Loucy (cell line): ENCODE results near the gene ARHGAP22.

Experiments
- H2AFZ ChIP-seq: fragments of 200-600 bp; sonication (generic); 2 replicates; pipeline ENCODE4 v1.6.0; 2016; ENCODE audit warnings: antibody characterized with exemption, mild to moderate bottlenecking, low read length, moderate library complexity
- H3F3A ChIP-seq: fragments of 200-600 bp; 2 replicates; pipeline ENCODE4 v1.6.0; 2016; ENCODE audit warnings: antibody characterized with exemption, low read depth, mild to moderate bottlenecking
- H3K27me3 ChIP-seq: fragments of 200-600 bp; sonication (generic); 2 replicates; pipeline ENCODE4 v1.6.1; 2014; ENCODE audit warnings: low read length, mild to moderate bottlenecking; ENCODE audit not compliant: insufficient read depth, poor library complexity, severe bottlenecking
- H3K36me3 ChIP-seq: fragments of 200-600 bp; sonication (generic); 2 replicates; pipeline ENCODE4 v1.6.1; 2016; ENCODE audit warnings: low read length; ENCODE audit not compliant: insufficient read depth
- H3K4me1 ChIP-seq: fragments of 200-600 bp; sonication (generic); 2 replicates; pipeline ENCODE4 v1.5.1; 2014; ENCODE audit warnings: low read length, mild to moderate bottlenecking; ENCODE audit not compliant: insufficient read depth, poor library complexity, severe bottlenecking
- H3K4me2 ChIP-seq: fragments of 200-600 bp; sonication (generic); 2 replicates; pipeline ENCODE4 v1.6.0; 2014; ENCODE audit warnings: antibody characterized with exemption, low read length, low read depth, mild to moderate bottlenecking; ENCODE audit not compliant: poor library complexity, severe bottlenecking
- H3K4me3 ChIP-seq: fragments of 200-600 bp; sonication (generic); 2 replicates; pipeline ENCODE4 v1.5.1; 2014; ENCODE audit warnings: low read length, mild to moderate bottlenecking, mixed read lengths; ENCODE audit not compliant: poor library complexity, severe bottlenecking
- H3K79me2 ChIP-seq: fragments of 200-600 bp; sonication (generic); 2 replicates; pipeline ENCODE4 v1.6.1; 2014; ENCODE audit warnings: low read length; ENCODE audit not compliant: insufficient read depth
- H3K9ac ChIP-seq: fragments of 200-600 bp; sonication (generic); 2 replicates; pipeline ENCODE4 v1.6.0; 2014; ENCODE audit warnings: mild to moderate bottlenecking, low read depth, low read length, moderate library complexity; ENCODE audit not compliant: poor library complexity, severe bottlenecking
- H3K9me2 ChIP-seq: fragments of 200-600 bp; sonication (generic); replicated peaks from 2 replicates; pipeline ENCODE4 v1.6.1; 2016; ENCODE audit warnings: low read depth, low read length, mixed read lengths
- H3K9me3 ChIP-seq: fragments of 200-600 bp; sonication (generic); 2 replicates; pipeline ENCODE4 v1.6.1; 2014; ENCODE audit warnings: mild to moderate bottlenecking, antibody characterized with exemption, low read length, low read depth; ENCODE audit not compliant: insufficient read depth
- H4K20me1 ChIP-seq: fragments of 200-600 bp; sonication (generic); 2 replicates; pipeline ENCODE4 v1.6.0; 2014; ENCODE audit warnings: antibody characterized with exemption, low read length, mild to moderate bottlenecking; ENCODE audit not compliant: insufficient read depth, poor library complexity, severe bottlenecking
- EZH2phosphoT487 ChIP-seq: fragments of 200-600 bp; IDR thresholded peaks from 2 replicates; pipeline ENCODE4 v1.6.1; 2018; ENCODE audit warnings: antibody characterized with exemption, mild to moderate bottlenecking, moderate library complexity, borderline replicate concordance
- TF ChIP-seq, protein P1 (sequence below): fragments of 200-600 bp; sonication (generic); conservative IDR thresholded peaks from 2 replicates; pipeline ENCODE4 v1.5.1; 2014; ENCODE audit warnings: mild to moderate bottlenecking, antibody characterized with exemption, low read length

ARHGAP22 gene

DNA sequence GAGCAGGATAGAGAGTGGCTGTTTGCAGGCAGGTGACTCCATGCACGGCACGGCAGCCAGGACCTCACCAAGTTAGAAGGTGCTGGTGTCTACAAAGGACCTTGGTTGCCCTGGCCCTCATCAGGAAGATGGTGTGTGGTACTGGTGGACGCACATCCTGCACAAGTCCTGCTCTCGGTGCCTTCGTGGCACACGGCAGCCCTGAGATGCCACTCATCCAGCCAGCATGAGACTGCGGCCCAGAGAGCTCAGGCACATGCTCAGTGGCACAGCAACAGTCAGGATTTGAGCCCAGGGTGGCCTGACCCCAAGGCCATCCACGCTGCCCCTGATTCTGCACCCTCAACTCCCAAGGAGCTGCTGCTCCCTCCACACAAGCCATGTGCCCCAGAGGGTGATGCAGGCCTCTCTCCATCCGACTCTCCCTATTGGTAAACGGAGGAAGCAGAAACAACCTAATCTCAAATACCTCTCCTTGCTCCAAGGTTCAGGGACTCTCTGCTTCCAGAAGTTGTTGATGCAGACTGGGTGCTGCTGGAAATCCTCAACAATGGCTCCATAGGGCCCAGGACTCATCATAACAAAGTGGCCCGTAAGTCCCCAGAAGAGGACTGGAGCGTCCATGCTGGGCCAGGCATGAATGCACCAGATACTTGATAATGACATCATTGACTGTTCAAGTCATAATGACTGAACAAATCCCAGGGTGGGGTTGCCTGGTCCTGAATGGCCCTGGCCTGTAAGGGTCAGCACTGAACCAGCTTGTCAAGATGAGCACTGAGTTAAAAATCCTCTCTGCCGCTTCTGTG, 93.6 kb downstream of the ARHGAP22 start:
- Histone ChIP-seq H3K9ac (no peak overlapping the region), H3K36me3 (no peaks in the 10 kb centered on the region), H2AFZ (no peak overlapping the region), H3K27me3 (no peaks in the 10 kb centered on the region), H4K20me1 (no peaks in the 10 kb centered on the region), H3K9me2 (no peaks in the 10 kb centered on the region), H3K9me3 (peaks cover 5% of the 10 kb centered on the region; the same call in 1 of the 2 replicates), H3F3A (no peaks in the 10 kb centered on the region), H3K79me2 (no peaks in the 10 kb centered on the region), H3K4me1 (peaks cover 4% of the 10 kb centered on the region), H3K4me3 (no peak overlapping the region), H3K4me2 (no peak overlapping the region)
- TF ChIP-seq, protein P1, sequence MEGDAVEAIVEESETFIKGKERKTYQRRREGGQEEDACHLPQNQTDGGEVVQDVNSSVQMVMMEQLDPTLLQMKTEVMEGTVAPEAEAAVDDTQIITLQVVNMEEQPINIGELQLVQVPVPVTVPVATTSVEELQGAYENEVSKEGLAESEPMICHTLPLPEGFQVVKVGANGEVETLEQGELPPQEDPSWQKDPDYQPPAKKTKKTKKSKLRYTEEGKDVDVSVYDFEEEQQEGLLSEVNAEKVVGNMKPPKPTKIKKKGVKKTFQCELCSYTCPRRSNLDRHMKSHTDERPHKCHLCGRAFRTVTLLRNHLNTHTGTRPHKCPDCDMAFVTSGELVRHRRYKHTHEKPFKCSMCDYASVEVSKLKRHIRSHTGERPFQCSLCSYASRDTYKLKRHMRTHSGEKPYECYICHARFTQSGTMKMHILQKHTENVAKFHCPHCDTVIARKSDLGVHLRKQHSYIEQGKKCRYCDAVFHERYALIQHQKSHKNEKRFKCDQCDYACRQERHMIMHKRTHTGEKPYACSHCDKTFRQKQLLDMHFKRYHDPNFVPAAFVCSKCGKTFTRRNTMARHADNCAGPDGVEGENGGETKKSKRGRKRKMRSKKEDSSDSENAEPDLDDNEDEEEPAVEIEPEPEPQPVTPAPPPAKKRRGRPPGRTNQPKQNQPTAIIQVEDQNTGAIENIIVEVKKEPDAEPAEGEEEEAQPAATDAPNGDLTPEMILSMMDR: no peak
- TF ChIP-seq EZH2phosphoT487: no peak

- Histone ChIP-seq H4K20me1 (no peaks in the 10 kb centered on the region), H2AFZ (no peak overlapping the region), H3K9me3 (peaks cover 5% of the 10 kb centered on the region; the same call in 1 of the 2 replicates), H3K79me2 (no peaks in the 10 kb centered on the region), H3K9ac (no peak overlapping the region), H3K9me2 (no peaks in the 10 kb centered on the region), H3K36me3 (no peaks in the 10 kb centered on the region), H3F3A (no peaks in the 10 kb centered on the region), H3K4me1 (peaks cover 4% of the 10 kb centered on the region), H3K4me2 (no peak overlapping the region), H3K27me3 (no peaks in the 10 kb centered on the region), H3K4me3 (no peak overlapping the region)
- no peak for TF ChIP-seq EZH2phosphoT487
- TF ChIP-seq, protein P1: peak; percentile 73
Measured at GRCh38 chr10:48509974-48510692, 94.7 kb downstream of the ARHGAP22 start.

DNA sequence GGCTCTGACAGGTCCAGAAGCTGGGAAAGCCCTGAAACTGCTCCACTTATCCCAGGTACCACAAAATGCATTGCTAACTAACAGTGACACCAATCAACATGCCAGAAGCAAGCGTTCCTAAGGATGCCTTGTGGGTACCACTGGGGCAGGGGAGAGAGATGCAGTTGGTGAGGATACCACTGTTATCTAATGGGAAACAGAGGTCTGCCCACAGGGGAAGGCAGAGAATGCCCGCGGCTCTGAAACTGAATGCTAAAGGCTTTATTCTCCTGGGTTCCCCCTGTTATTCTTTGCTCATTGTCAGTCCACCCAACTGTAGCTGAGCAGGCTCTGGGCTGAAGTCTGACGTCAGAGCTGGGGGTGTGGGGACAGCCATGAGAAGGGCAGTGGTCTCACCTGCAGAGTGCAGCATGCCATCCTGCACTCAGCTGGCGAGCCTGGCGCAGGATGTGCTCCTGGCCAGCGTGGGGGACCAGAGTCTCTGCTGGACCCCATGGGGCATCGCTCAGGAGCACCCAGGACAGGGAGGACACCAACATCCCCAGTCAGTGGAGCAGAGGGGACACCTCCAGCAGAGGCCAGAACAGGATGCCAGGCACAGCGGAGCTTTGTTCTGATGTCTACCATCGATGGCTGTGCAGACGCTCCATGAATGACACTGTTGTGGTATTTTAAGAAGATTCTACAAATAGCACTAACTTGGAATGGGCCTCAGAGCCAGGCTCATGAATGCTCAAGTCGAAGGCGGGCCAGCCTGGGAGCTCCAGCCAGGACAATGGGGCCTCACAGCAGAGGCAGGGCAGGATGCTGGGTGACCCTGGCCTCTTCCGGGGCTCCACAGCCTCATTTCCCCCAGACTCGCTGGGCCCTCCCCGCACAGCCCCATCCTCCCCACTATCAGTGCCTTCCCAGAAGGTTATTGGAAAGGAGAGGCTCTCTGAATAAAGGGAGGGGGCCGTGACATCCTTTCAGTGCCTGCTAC, 95.8 kb downstream of the ARHGAP22 start:
- Histone ChIP-seq H3K9me3 (peaks cover 3% of the 10 kb centered on the region; the same call in 1 of the 2 replicates), H3K4me2 (no peak overlapping the region), H3K79me2 (no peaks in the 10 kb centered on the region)

More for the DNA sequence above, 95.8 kb downstream of the ARHGAP22 start:
- TF ChIP-seq EZH2phosphoT487: no peak
- TF ChIP-seq, protein P1: no peak
- H2AFZ ChIP-seq: no peak overlapping the region
- H3K4me3 ChIP-seq: no peak overlapping the region
- no peaks in the 10 kb centered on the region for H3K27me3 ChIP-seq
- no peaks in the 10 kb centered on the region for H3F3A ChIP-seq
- no peak overlapping the region for H3K9ac ChIP-seq
- H4K20me1 ChIP-seq: no peaks in the 10 kb centered on the region
- H3K4me1 ChIP-seq: peaks cover 4% of the 10 kb centered on the region
- H3K9me2 ChIP-seq: no peaks in the 10 kb centered on the region
- H3K36me3 ChIP-seq: no peaks in the 10 kb centered on the region
